GM19240 (cell line): ENCODE results near the gene ACAA1.
"Not testable (repeated sequence)": the region's sequence is repeated elsewhere in the genome, so short reads cannot be mapped to it uniquely, and the experiment has no call there.

Source experiments
- DNase-seq: peaks from one replicate; pipeline ENCODE4 v3.0.0; 2011; ENCODE audit warnings: low spot score; ENCODE audit not compliant: insufficient read length

Gene ACAA1

DNA sequence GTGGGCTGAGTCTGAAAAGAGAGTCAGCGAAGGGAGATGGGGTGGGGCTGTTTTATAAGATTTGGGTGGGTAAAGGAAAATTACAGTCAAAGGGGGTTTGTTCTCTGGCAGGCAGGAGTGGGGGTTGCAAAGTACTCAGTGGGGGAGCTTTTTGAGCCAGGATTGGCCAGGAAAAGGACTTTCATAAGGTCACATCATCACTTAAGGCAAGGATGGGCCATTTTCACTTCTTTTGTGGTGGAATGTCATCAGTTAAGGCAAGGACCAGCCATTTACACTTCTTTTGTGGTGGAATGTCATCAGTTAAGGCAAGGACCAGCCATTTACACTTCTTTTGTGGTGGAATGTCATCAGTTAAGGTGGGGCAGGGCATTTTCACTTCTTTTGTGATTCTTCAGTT is 53.7 kb downstream of the ACAA1 start:
- not testable (repeated sequence) for DNase-seq

DNA sequence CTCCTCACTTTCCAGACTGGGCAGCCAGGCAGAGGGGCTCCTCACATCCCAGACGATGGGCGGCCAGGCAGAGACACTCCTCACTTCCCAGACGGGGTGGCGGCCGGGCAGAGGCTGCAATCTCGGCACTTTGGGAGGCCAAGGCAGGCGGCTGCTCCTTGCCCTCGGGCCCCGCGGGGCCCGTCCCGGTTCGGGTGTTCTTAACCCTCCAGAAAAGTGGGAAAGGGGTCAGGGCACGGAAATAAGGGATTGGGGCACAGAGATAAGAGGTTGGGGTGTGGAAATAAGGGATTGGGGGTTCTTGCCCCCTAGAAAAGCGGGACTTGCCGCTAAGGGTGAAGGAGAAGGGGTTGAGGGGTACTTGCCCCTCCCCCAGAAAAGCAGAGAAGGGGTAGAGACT is 54.6 kb downstream of the ACAA1 start:
- not testable (repeated sequence) for DNase-seq

DNA sequence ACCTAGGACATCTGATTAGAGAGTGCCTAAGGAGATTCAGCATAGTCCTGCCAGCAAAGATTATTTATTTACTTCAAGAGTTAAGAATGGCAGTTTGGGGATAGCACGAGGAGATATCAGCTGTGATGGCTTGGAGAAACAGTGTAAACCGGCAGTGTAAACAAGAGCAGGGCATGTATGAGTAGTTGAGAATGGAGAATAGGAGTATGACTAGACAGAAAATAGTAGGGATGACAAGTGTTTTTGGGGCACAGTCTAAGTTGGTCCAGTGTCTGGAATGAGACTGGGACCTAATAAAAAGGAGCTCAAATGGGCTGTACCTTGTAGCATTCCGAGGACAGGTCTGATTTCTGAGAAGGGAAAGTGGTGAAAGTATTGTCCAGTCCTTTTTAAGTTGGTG is 59.9 kb downstream of the ACAA1 start:
- not testable (repeated sequence) for DNase-seq
